ENCODE results near the gene RHBDF1. TPM values are rescaled to one million over a fixed set of nuclear protein-coding genes. Genes with fewer than 3 reads are reported as not detected.

The RHBDF1 gene
- total RNA-seq, 2 donors from 2014 or later: 55.4 to 79.5 TPM

DNA sequence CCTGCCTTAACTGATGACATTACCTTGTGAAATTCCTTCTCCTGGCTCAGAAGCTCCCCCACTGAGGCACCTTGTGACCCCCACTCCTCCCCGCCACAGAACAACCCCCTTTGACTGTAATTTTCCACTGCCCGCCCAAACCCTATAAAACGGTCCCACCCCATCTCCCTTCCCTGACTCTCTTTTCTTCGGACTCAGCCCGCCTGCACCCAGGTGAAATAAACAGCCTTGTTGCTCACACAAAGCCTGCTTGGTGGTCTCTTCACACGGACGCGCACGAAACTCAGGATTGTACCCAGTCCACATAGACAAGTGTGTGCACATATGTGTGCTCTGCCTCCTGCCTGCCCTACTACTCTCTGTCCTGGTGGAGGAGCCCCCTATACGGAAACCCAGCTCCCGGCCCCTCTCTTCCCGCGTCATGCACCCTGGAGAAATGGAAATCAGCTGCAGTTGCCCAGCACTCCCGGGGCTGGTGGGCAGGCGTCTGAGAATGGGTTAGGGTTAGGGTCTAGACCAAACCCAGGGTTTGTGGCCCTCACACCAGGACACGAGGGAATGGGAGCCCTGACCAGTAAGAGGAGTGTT, 2.4 kb upstream of the RHBDF1 start:
- Histone ChIP-seq H3K27me3 (replicated peaks; ENCODE audit: insufficient read depth) (no peaks in the 10 kb centered on the region), H3K9me3 (no peaks in the 10 kb centered on the region), H3K4me1 (replicated peaks) (peaks cover 41% of the 10 kb centered on the region), H3K4me3 (no peak overlapping the region), H3K27ac (peak overlapping the region; percentile 88 to 91), H3K36me3 (peaks cover 0 to 3% of the 10 kb centered on the region in 2 donors)
- TF ChIP-seq CTCF (IDR thresholded peaks at IDR 0.05): no peak
- TF ChIP-seq POLR2AphosphoS5 (IDR thresholded peaks at IDR 0.05): no peak
- no peak for TF ChIP-seq POLR2A (IDR thresholded peaks at IDR 0.05)
- DNase-seq (ENCODE audit: low spot score): no peak
- intact Hi-C loops (cut with DNase I): no loop called here
- 83% methylated on average over 16 of the region's 16 CpGs for WGBS

GRCh38 chr16:74051-74746, 1.8 kb upstream of the RHBDF1 start:
- Histone ChIP-seq H3K4me1 (replicated peaks) (peaks cover 41% of the 10 kb centered on the region), H3K4me3 (no peak overlapping the region), H3K36me3 (no peaks in the 10 kb centered on the region), H3K27me3 (replicated peaks; ENCODE audit: insufficient read depth) (no peaks in the 10 kb centered on the region), H3K27ac (peak overlapping the region in 1 of 2 donors; percentile 95), H3K9me3 (no peaks in the 10 kb centered on the region)
- DNase-seq (ENCODE audit: low spot score): no peak
- intact Hi-C loops (cut with DNase I): no loop called here
- 49% methylated on average over 12 of the region's 12 CpGs for WGBS
- TF ChIP-seq CTCF (IDR thresholded peaks at IDR 0.05) (no peak), POLR2AphosphoS5 (IDR thresholded peaks at IDR 0.05) (no peak), POLR2A (IDR thresholded peaks at IDR 0.05) (no peak)

DNA sequence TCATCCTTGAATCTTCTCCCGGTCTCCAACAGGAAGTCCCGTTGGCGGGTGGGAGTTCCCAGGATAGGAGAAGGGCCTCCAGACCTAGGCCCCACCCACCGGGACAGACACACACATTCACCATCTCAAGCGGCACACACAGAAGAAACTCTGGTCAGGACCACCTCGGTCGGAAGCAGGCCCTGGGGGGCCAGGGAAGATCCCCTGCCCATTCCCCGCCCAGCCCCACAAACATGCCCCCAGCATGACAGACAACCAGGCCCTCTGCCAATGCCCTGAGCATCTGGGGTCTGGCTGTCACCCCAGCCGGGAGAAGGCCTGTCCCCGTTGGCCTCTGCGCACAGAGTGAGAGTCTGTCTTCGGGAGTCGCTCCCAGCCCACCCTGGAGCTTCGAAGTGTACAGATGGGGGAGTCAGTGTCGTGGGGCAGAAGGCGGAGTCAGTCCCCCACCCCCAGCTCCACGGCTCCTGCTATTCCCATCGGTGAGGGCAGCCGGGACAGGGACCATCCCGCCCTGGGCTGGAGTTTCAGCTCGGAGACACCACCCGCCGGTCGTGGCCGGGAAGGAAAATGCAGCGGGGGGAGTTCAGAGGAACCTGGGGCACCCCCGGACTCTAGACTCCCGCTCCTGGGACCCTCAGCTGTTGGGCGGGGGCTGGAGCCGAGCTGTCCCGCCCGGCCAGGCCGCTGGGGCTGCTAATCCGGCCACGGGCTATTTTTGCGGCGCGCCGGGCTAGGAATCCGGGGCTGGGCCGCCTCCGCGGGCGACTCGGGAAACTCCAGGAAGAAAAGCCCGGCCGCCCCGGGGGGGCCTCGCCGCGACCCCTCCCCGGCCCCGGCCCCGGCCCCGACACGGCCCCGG, 660 bp downstream of the RHBDF1 start:
- intact Hi-C loops (cut with DNase I): no loop called here
- peak overlapping the region; percentile 61 to 78 for H3K4me3 ChIP-seq
- 3% methylated on average over 38 of the region's 57 CpGs for WGBS

DNA sequence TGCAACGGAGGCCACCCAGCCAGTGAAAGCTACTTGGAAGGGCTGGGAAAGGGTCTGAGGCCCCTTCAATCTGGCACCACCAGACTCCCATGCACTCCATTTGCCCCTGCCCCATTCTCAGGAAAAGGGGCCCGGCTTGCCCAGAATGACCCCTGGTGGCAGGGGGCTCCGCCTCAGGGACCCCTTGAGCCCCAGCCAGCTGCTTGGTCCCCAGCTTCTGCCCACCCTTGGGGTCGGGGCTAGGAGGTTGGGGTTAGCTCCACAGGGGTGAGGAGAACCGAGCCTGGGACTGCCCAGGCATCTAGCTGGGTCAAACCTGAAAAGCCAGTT, 1.3 kb downstream of the RHBDF1 start:
- peak overlapping the region; percentile 12 to 78 for H3K4me3 ChIP-seq
- no peaks in the 10 kb centered on the region for H3K9me3 ChIP-seq
- no peaks in the 10 kb centered on the region for H3K27me3 ChIP-seq (replicated peaks; ENCODE audit: insufficient read depth)
- no peak for DNase-seq (ENCODE audit: low spot score)
- intact Hi-C loops (cut with DNase I): no loop called here
- TF ChIP-seq POLR2AphosphoS5 (IDR thresholded peaks at IDR 0.05) (no peak), CTCF (IDR thresholded peaks at IDR 0.05) (no peak), POLR2A (IDR thresholded peaks at IDR 0.05) (no peak)
- peaks cover 25% of the 10 kb centered on the region for H3K4me1 ChIP-seq (replicated peaks)
- no peaks in the 10 kb centered on the region for H3K36me3 ChIP-seq
- 20% methylated on average over 4 of the region's 5 CpGs for WGBS
- H3K27ac ChIP-seq: peak overlapping the region; percentile 84 to 95

More for the DNA sequence above, 660 bp downstream of the RHBDF1 start:
- no peaks in the 10 kb centered on the region for H3K27me3 ChIP-seq (replicated peaks; ENCODE audit: insufficient read depth)
- H3K27ac ChIP-seq: peak overlapping the region; percentile 84 to 95
- DNase-seq (ENCODE audit: low spot score): peak; percentile 97
- H3K9me3 ChIP-seq: no peaks in the 10 kb centered on the region
- no peaks in the 10 kb centered on the region for H3K36me3 ChIP-seq
- H3K4me1 ChIP-seq (replicated peaks): peaks cover 30% of the 10 kb centered on the region
- peak; percentile 71 for TF ChIP-seq POLR2A (IDR thresholded peaks at IDR 0.05)
- TF ChIP-seq POLR2AphosphoS5 (IDR thresholded peaks at IDR 0.05): peak; percentile 98
- TF ChIP-seq CTCF (IDR thresholded peaks at IDR 0.05): peak in 2 of 4 experiments; percentile 19 to 29

Data from prostate gland (tissue), 2 donors.